Activated CD8-positive, alpha-beta memory T cell treated with anti-CD3 and anti-CD28 coated beads, Interleukin-2, amount 50 U/mL, for 4 hours (primary cell): ENCODE results near the gene CCDC117.

Experiments
- DNase-seq: peaks from one replicate; pipeline ENCODE4 v3.0.0-alpha.2; 2020

CCDC117 gene

DNA sequence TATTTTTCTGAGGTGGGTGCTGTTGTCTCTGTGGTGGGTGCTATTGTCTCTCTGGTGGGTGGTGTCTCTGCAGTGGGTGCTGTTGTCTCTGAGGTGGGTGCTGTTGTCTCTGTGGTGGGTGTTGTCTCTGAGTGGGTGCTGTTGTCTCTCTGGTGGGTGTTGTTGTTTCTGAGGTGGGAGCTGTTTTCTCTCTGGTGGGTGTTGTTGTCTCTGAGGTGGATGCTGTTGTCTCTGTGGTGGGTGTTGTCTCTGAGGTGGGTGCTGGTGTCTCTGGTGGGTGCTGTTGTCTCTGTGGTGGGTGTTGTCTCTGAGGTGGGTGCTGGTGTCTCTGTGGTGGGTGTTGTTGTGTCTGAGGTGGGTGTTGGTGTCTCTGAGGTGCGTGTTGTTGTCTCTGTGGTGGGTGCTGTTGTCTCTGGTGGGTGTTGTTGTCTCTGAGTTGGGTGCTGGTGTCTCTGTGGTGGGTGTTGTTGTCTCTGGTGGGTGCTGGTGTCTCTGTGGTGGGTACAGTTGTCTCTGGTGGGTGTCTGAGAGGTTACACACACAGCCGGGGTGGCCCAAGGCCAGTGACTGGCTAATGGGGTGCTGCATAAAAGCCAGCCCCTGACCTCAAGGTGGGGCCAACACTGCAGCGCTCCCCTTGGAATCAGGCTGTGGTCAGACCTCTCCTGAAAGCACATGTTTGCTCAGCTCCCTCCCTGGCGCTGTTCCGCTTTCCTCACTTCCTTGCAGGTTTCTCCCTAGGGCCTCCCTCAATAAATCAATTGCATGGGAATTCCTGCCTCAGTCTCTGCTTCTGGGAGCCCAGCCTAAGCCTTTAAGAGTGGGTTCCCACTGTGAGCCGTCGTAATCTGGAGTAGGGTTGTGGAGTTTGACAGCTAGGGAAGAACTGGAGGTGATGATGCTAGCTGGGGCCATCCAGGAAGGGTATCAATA is 58.9 kb downstream of the CCDC117 start:
- DNase-seq = no peak

DNA sequence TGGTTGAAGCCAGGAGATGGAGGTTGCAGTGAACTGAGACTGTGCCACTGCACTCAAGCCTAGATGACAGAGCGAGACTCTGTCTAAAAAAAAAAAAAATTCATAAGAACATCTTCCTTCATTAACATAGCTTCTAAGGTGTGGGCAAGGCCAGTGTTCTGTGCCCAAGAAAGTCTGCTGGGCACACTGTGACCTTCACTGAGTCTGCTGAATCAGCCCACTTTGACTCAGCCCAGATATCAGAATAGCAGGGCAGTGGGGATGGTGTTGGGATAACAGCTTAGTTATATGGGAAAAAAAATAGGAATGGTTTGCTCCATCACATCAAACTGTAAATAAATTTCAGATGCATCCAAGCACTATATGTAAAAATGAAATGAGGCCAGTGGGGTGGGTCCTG is 60.2 kb downstream of the CCDC117 start:
- no peak for DNase-seq

DNA sequence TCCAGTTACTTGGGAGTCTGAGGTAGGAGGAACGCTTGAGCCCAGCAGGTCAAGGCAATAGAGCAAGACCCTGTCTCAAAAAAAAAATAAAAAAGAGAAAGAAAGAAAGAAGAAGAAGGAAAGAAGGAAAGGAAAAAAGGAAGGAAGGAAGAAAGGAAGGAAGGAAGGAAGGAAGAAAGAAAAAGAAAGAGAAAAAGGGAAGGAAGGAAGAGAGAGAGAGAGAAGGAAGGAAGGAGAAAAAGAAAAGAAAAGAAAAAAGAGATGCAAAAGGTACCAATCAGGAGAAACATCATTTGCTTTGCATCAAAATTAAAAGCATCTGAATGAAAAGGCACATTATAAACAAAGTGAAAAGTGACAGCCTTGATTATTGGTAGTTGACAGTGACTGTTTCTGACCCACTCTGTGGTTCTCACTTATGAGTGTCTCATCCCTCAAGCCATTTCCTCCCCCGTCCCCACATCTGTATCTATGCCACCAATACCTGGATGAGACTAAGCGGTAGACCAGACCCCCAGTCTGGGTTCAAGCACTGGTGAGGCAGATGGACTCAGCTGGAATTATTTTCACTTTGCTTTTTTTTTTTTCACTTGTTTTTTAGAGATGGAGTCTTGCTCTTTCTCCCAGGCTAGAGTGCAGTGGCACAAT is 60.9 kb downstream of the CCDC117 start:
- no peak for DNase-seq

DNA sequence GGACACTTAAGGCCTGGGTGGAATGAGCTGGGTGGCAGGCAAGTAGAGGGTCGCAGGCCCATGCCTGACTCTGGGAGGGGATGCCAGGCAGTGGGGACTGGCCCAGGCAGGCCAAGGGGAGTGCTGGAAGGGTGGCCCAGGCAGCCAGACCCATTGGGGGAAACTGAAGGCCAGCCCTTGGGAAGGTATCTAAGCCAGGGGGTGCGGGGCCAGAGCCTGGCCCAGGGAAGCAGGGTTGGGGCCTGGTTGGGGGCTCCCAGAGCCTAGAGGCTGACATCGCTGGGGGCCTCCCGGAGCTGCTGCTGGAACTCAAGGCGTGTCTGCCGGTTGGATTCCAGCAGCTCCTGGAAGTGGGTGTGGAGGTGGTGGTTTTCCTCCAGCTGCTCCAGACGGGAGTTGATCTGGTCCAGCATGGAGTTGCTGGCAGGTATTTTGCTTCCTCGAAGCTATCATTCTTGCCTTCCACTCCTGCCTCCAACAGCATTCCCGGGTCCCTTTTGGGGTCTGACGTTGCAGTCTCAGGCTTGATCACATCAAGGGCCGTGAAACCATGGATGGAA is 63.2 kb downstream of the CCDC117 start:
- DNase-seq = no peak

DNA sequence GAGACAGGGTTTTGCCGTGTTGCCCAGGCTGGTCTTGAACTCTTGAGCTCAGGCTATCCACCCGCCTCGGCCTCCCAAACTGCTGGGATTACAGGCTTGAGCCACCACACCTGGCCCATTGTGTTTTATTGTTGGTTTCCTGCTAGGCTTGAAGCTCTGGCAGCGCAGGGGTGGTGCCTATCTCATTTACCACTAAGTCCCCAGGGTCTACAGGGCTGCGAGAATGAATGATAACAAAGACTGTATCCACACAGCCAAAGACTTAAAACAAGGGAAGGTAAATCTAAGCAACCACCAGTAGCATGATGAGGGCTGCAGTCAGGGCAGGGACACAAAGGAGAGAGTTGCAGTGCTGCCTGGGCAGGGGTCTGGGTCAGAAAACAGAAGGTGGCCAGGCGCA is 65.1 kb downstream of the CCDC117 start:
- no peak for DNase-seq
